Urinary bladder (tissue), 4 donors: ENCODE measurements around the gene CACNA1C. TPM values are rescaled to one million over a fixed set of nuclear protein-coding genes. Genes with fewer than 3 reads are reported as not detected.

ENCODE experiments used
- DNase-seq: peaks from one replicate; pipeline ENCODE4 v3.0.0-alpha.2; 2015; ENCODE audit errors: extremely low spot score
- H3K27ac ChIP-seq: one replicate; pipeline ENCODE4 v1.5.1; 2013; ENCODE audit warnings: low read depth, mild to moderate bottlenecking, moderate library complexity
- H3K36me3 ChIP-seq: one replicate; pipeline ENCODE4 v1.6.1; 2013; ENCODE audit warnings: mild to moderate bottlenecking, moderate library complexity; ENCODE audit not compliant: insufficient read depth
- H3K4me1 ChIP-seq: one replicate; pipeline ENCODE4 v1.6.1; 2013; ENCODE audit warnings: mild to moderate bottlenecking, moderate library complexity; ENCODE audit not compliant: insufficient read depth
- H3K4me3 ChIP-seq: one replicate; pipeline ENCODE4 v1.5.1; 2013; ENCODE audit warnings: low read depth, low read length
- WGBS: extraction: QIAGEN DNeasy Blood & Tissue Kit; methylation state at CpG from one replicate; pipeline ENCODE4 v1.1.7; 2013; 5-methylcytosine and 5-hydroxymethylcytosine counted together
- polyA plus RNA-seq: library from polyadenylated mRNA; stranded (reverse); fragments of 200-250 nt; gene quantifications from one replicate; pipeline ENCODE4 v1.2.3, GENCODE V29; 2013
- total RNA-seq: library from RNA; depleted of rRNA; stranded (reverse); fragments of >200 nt; gene quantifications from one replicate; pipeline ENCODE4 v1.2.3, GENCODE V29; 2014
- donor health status: healthy with polysubstance abuse.
- donor health status: healthy.

CACNA1C gene
- total and polyA plus RNA-seq, 2 donors: 25.7 to 34.5 TPM

- no peak overlapping the region for H3K4me3 ChIP-seq
- no peaks in the 10 kb centered on the region for H3K36me3 ChIP-seq
- no peak for DNase-seq
- no peak overlapping the region for H3K27ac ChIP-seq
- no peaks in the 10 kb centered on the region for H3K4me1 ChIP-seq
- 80% methylated on average over 4 of the region's 4 CpGs for WGBS
Measured at GRCh38 chr12:2263901-2264300, 211.1 kb downstream of the CACNA1C start.

- Histone ChIP-seq H3K36me3 (no peaks in the 10 kb centered on the region), H3K4me1 (no peaks in the 10 kb centered on the region), H3K27ac (no peak overlapping the region), H3K4me3 (no peak overlapping the region)
- DNase-seq: no peak
- 46% methylated on average over 6 of the region's 6 CpGs for WGBS
Measured at GRCh38 chr12:2264651-2265232, 212.0 kb downstream of the CACNA1C start.

- no peak for DNase-seq
- WGBS: 72% methylated on average over 9 of the region's 9 CpGs
- Histone ChIP-seq H3K4me1 (no peaks in the 10 kb centered on the region), H3K36me3 (no peaks in the 10 kb centered on the region), H3K4me3 (no peak overlapping the region), H3K27ac (no peak overlapping the region)
Measured at GRCh38 chr12:2265461-2266167, 212.8 kb downstream of the CACNA1C start.

- 67% methylated on average over 13 of the region's 13 CpGs for WGBS
- Histone ChIP-seq H3K4me1 (no peaks in the 10 kb centered on the region), H3K27ac (no peak overlapping the region), H3K4me3 (no peak overlapping the region), H3K36me3 (no peaks in the 10 kb centered on the region)
- no peak for DNase-seq
Measured at GRCh38 chr12:2266666-2267620, 214.2 kb downstream of the CACNA1C start.

- H3K36me3 ChIP-seq: no peaks in the 10 kb centered on the region
- DNase-seq: no peak
- WGBS: 49% methylated on average over 13 of the region's 13 CpGs
- no peaks in the 10 kb centered on the region for H3K4me1 ChIP-seq
- H3K27ac ChIP-seq: no peak overlapping the region
- H3K4me3 ChIP-seq: no peak overlapping the region
Measured at GRCh38 chr12:2267703-2268470, 215.1 kb downstream of the CACNA1C start.

GRCh38 chr12:2268471-2269286, 215.9 kb downstream of the CACNA1C start:
- Histone ChIP-seq H3K4me3 (no peak overlapping the region), H3K4me1 (no peaks in the 10 kb centered on the region), H3K36me3 (no peaks in the 10 kb centered on the region), H3K27ac (no peak overlapping the region)
- DNase-seq: no peak
- 59% methylated on average over 18 of the region's 18 CpGs for WGBS

- DNase-seq: no peak
- H3K4me1 ChIP-seq: no peaks in the 10 kb centered on the region
- 90% methylated on average over 6 of the region's 6 CpGs for WGBS
Measured at GRCh38 chr12:2270846-2271245, 218.1 kb downstream of the CACNA1C start.

GRCh38 chr12:2271961-2272360, 219.2 kb downstream of the CACNA1C start:
- Histone ChIP-seq H3K4me1 (no peaks in the 10 kb centered on the region), H3K36me3 (no peaks in the 10 kb centered on the region), H3K27ac (no peak overlapping the region), H3K4me3 (no peak overlapping the region)
- WGBS: 80% methylated on average over 4 of the region's 4 CpGs
- no peak for DNase-seq

More at GRCh38 chr12:2270846-2271245, 218.1 kb downstream of the CACNA1C start:
- no peak overlapping the region for H3K27ac ChIP-seq
- H3K36me3 ChIP-seq: no peaks in the 10 kb centered on the region
- no peak overlapping the region for H3K4me3 ChIP-seq

- H3K4me3 ChIP-seq: no peak overlapping the region
- H3K27ac ChIP-seq: no peak overlapping the region
- H3K4me1 ChIP-seq: no peaks in the 10 kb centered on the region
- WGBS: 35% methylated on average over 4 of the region's 4 CpGs
- DNase-seq: no peak
- H3K36me3 ChIP-seq: no peaks in the 10 kb centered on the region
Measured at GRCh38 chr12:2273288-2273687, 220.5 kb downstream of the CACNA1C start.

GRCh38 chr12:2273751-2274150, 221.0 kb downstream of the CACNA1C start:
- H3K4me1 ChIP-seq: no peaks in the 10 kb centered on the region
- H3K4me3 ChIP-seq: no peak overlapping the region
- H3K36me3 ChIP-seq: no peaks in the 10 kb centered on the region
- no peak overlapping the region for H3K27ac ChIP-seq
- WGBS: 82% methylated on average over 12 of the region's 12 CpGs
- DNase-seq: no peak

GRCh38 chr12:2274733-2275132, 221.9 kb downstream of the CACNA1C start:
- Histone ChIP-seq H3K4me1 (no peaks in the 10 kb centered on the region), H3K4me3 (no peak overlapping the region), H3K36me3 (no peaks in the 10 kb centered on the region), H3K27ac (no peak overlapping the region)
- DNase-seq: no peak
- WGBS: 89% methylated on average over 7 of the region's 7 CpGs

- H3K27ac ChIP-seq: no peak overlapping the region
- WGBS: 90% methylated on average over 6 of the region's 6 CpGs
- DNase-seq: no peak
Measured at GRCh38 chr12:2276288-2277033, 223.7 kb downstream of the CACNA1C start.

More at GRCh38 chr12:2276288-2277033, 223.7 kb downstream of the CACNA1C start:
- Histone ChIP-seq H3K36me3 (no peaks in the 10 kb centered on the region), H3K4me1 (no peaks in the 10 kb centered on the region), H3K4me3 (no peak overlapping the region)
